Sigmoid colon (tissue), 7 donors: ENCODE results near the gene MRPL33. TPM values are rescaled to one million over a fixed set of nuclear protein-coding genes. Genes with fewer than 3 reads are reported as not detected.

Experiments used
- DNase-seq: peaks from one replicate; pipeline ENCODE4 v3.0.0-alpha.2; 2019
- H3K27ac ChIP-seq, 4 donors: fragments of 200-600 bp; sonication (generic); one replicate each; pipeline ENCODE4 v1.5.1; 2016 to 2019; ENCODE audit warnings: mild to moderate bottlenecking in 1 of 4
- H3K27me3 ChIP-seq, 3 donors: fragments of 200-600 bp; sonication (generic); one replicate each; pipeline ENCODE4 v1.5.1; 2019; ENCODE audit warnings: mild to moderate bottlenecking in 1 of 3
- H3K36me3 ChIP-seq, 4 donors: fragments of 200-600 bp; sonication (generic); one replicate each; pipeline ENCODE4 v1.5.1; 2016 to 2019
- H3K4me1 ChIP-seq, 4 donors: fragments of 200-600 bp; sonication (generic); one replicate each; pipeline ENCODE4 v1.5.1; 2017 to 2019
- H3K4me3 ChIP-seq, 4 donors: fragments of 200-600 bp; sonication (generic); one replicate each; pipeline ENCODE4 v1.5.1; 2017 to 2019; ENCODE audit warnings: mild to moderate bottlenecking in 2 of 4, moderate library complexity in 1 of 4
- H3K9me3 ChIP-seq, 4 donors: fragments of 200-600 bp in 3 of 4; sonication (generic) in 3 of 4; one replicate each; pipeline versions ENCODE4 v1.5.1 to v1.6.1; 2013 to 2019
- EP300 ChIP-seq, 4 donors: sonication (generic); formaldehyde crosslinking; IDR thresholded peaks; one replicate each; pipeline ENCODE4 v1.6.1; 2017; ENCODE audit warnings: antibody characterized with exemption in 4 of 4
- POLR2A ChIP-seq, 2 donors: fragments of 450-650 bp; IDR thresholded peaks; one replicate each; pipeline ENCODE4 v1.6.1; 2016; ENCODE audit warnings: antibody characterized with exemption in 2 of 2, mild to moderate bottlenecking in 2 of 2, moderate library complexity in 2 of 2
- POLR2AphosphoS5 ChIP-seq, 4 donors: sonication (generic); formaldehyde crosslinking; IDR thresholded peaks; one replicate each; pipeline ENCODE4 v1.6.1; 2017; ENCODE audit warnings: antibody characterized with exemption in 4 of 4
- WGBS, 2 donors: extraction: QIAGEN DNeasy Blood & Tissue Kit; methylation state at CpG; one replicate each; pipeline ENCODE4 v1.1.7; 2013; 5-methylcytosine and 5-hydroxymethylcytosine counted together
- intact Hi-C: fragments of 100-400 bp; cut with DNase I; formaldehyde crosslinking; loops from one replicate; pipeline ENCODE4 v1.15.1; 2023
- polyA plus RNA-seq, 3 donors: library from polyadenylated mRNA; stranded (reverse); fragments of 200-250 nt; gene quantifications; one replicate each; pipeline ENCODE4 v1.2.3, GENCODE V29; 2013
- total RNA-seq, 4 donors: library from RNA; depleted of rRNA; stranded (reverse); fragments of >200 nt; gene quantifications; one replicate each; pipeline ENCODE4 v1.1.0, GENCODE V29; 2016
- TF ChIP-seq, protein P1 (sequence below), 4 experiments: fragments of 450-650 bp in 3 of 4; fragments of 200-600 bp in 1 of 4; IDR thresholded peaks; one replicate each; pipeline ENCODE4 v1.5.1; 2016 to 2019; ENCODE audit warnings: antibody characterized with exemption in 4 of 4, mild to moderate bottlenecking in 3 of 4, moderate library complexity in 2 of 4
- donor health status: healthy with polysubstance abuse.
- donor health status: Bipolar disorder and iron deficiency.
- donor health status: healthy.

Gene MRPL33
- total and polyA plus RNA-seq, 7 donors: 110 to 324 (median 193) TPM

DNA sequence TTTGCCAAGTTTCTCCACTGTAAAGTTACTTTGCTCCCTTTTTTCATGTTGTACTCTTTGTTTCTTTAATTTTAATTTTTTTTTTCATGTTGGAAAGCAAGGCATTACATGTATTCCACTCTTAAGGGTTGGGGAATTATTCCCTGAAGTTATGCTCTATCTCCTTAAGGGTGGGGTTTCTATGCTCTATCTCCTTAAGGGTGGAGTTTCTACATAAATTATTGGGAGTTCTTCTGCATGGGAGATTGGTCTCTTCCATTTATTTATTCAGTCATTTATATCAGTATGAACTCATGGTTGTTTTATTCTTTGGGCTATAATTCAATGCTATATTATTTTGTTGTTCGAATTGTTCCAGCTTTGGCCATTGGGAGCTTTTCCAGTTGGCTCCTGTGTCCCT is 11.2 kb downstream of the MRPL33 start:
- intact Hi-C loops: no loop called here
- Histone ChIP-seq H3K4me1 (peaks cover 0 to 31% (median 26%) of the 10 kb centered on the region in 4 donors), H3K27ac (no peak overlapping the region), H3K9me3 (no peaks in the 10 kb centered on the region), H3K4me3 (no peak overlapping the region), H3K27me3 (no peaks in the 10 kb centered on the region), H3K36me3 (peaks cover 0 to 5% (median 0%) of the 10 kb centered on the region in 4 donors)
- no peak for DNase-seq
- 90 to 97% methylated on average over 1 of the region's 1 CpG for WGBS, 2 donors
- TF ChIP-seq, protein P1, sequence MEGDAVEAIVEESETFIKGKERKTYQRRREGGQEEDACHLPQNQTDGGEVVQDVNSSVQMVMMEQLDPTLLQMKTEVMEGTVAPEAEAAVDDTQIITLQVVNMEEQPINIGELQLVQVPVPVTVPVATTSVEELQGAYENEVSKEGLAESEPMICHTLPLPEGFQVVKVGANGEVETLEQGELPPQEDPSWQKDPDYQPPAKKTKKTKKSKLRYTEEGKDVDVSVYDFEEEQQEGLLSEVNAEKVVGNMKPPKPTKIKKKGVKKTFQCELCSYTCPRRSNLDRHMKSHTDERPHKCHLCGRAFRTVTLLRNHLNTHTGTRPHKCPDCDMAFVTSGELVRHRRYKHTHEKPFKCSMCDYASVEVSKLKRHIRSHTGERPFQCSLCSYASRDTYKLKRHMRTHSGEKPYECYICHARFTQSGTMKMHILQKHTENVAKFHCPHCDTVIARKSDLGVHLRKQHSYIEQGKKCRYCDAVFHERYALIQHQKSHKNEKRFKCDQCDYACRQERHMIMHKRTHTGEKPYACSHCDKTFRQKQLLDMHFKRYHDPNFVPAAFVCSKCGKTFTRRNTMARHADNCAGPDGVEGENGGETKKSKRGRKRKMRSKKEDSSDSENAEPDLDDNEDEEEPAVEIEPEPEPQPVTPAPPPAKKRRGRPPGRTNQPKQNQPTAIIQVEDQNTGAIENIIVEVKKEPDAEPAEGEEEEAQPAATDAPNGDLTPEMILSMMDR (IDR thresholded peaks at IDR 0.05): no peak
- TF ChIP-seq POLR2A (IDR thresholded peaks at IDR 0.05) (no peak), POLR2AphosphoS5 (IDR thresholded peaks at IDR 0.05) (no peak), EP300 (IDR thresholded peaks at IDR 0.05) (no peak)

- 90 to 94% methylated on average over 1 of the region's 1 CpG for WGBS, 2 donors
- DNase-seq: no peak
- Histone ChIP-seq H3K27ac (no peak overlapping the region), H3K9me3 (no peaks in the 10 kb centered on the region), H3K27me3 (no peaks in the 10 kb centered on the region), H3K36me3 (no peaks in the 10 kb centered on the region), H3K4me3 (no peak overlapping the region), H3K4me1 (peaks cover 0 to 9% (median 8%) of the 10 kb centered on the region in 4 donors)
- intact Hi-C loops: no loop called here
- no peak for TF ChIP-seq POLR2A (IDR thresholded peaks at IDR 0.05)
- TF ChIP-seq POLR2AphosphoS5 (IDR thresholded peaks at IDR 0.05): no peak
- TF ChIP-seq EP300 (IDR thresholded peaks at IDR 0.05): no peak
- TF ChIP-seq, protein P1 (IDR thresholded peaks at IDR 0.05): no peak
These were observed 19.3 kb downstream of the MRPL33 start for GRCh38 chr2:27790796-27791195.

DNA sequence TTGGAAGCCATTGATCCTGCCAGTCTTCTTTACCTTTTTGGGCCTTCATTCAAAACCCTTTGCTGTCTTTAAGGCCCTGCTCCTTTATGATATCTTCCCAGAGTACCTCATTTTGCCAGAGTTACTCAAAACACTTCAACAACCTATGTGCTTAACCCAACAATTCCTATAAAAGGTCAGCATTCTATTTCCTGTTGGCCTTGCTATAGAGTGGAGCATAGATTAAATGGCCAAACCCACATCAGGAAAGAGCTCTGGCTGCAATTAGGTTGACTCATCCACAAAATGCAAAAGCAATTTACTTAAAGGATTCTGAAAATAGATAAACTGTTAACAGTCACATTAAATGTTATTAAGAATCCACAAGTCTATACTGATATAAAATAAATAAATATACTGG is 21.2 kb downstream of the MRPL33 start:
- Histone ChIP-seq H3K27me3 (no peaks in the 10 kb centered on the region), H3K4me3 (no peak overlapping the region), H3K4me1 (peaks cover 0 to 28% (median 28%) of the 10 kb centered on the region in 4 donors), H3K36me3 (no peaks in the 10 kb centered on the region), H3K27ac (no peak overlapping the region), H3K9me3 (no peaks in the 10 kb centered on the region)
- DNase-seq: no peak
- intact Hi-C loops: no loop called here
- TF ChIP-seq POLR2A (IDR thresholded peaks at IDR 0.05) (no peak), EP300 (IDR thresholded peaks at IDR 0.05) (no peak), POLR2AphosphoS5 (IDR thresholded peaks at IDR 0.05) (no peak)
- TF ChIP-seq, protein P1 (IDR thresholded peaks at IDR 0.05): no peak

DNA sequence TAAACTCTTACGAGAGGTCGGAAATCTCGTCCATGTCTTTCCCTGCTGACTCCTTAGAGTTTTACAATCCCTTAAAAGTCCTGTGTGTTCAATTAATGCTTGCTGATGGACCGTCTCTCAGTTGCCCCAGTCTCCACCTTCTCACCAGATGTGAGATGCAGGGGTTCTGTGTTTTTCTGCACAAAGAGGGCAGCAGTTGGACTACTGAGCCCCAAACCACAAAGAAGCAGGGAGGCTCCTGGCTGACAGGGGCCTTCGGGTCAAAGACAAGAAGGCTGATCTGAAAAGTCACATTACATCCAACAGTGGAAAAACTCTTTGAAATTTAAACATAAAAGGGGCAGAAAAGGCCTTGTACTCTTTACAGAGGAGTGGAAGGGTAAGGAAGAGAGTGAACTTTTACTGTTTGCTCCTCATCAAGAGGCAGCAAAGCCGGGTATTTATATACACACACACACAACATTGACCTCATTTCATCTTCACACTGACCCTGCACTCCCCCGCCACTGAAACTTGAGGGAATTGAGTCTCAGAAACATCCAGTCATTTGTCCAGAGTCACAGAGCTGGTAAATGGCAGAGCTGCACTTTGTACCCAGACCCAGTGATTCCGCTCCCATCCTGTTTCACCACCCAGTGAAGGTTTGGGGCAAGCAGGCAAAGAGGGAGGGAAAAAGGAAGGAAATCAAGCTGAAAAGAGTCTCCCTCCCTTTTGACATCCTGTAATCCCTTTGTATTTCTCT is 23.7 kb downstream of the MRPL33 start:
- Histone ChIP-seq H3K4me1 (peaks cover 0 to 53% (median 50%) of the 10 kb centered on the region in 4 donors), H3K36me3 (no peaks in the 10 kb centered on the region), H3K27ac (peak overlapping the region; percentile 72 to 93 (median 86)), H3K4me3 (no peak overlapping the region), H3K27me3 (no peaks in the 10 kb centered on the region), H3K9me3 (no peaks in the 10 kb centered on the region)
- DNase-seq: no peak
- 83 to 85% methylated on average over 8 of the region's 8 CpGs for WGBS, 2 donors
- intact Hi-C loops: no loop called here
- TF ChIP-seq EP300 (IDR thresholded peaks at IDR 0.05): no peak
- TF ChIP-seq POLR2AphosphoS5 (IDR thresholded peaks at IDR 0.05): no peak
- TF ChIP-seq POLR2A (IDR thresholded peaks at IDR 0.05): no peak
- TF ChIP-seq, protein P1 (IDR thresholded peaks at IDR 0.05): no peak
